Measurements from ENCODE around the gene OXER1. TPM values are rescaled to one million over a fixed set of nuclear protein-coding genes. Genes with fewer than 3 reads are reported as not detected.

Gene OXER1
- total and polyA plus RNA-seq, 2 of the 13 experiments (the other 11 are each of a cell fraction or from before 2014, with no cell fraction given): 8.0 to 9.0 TPM

DNA sequence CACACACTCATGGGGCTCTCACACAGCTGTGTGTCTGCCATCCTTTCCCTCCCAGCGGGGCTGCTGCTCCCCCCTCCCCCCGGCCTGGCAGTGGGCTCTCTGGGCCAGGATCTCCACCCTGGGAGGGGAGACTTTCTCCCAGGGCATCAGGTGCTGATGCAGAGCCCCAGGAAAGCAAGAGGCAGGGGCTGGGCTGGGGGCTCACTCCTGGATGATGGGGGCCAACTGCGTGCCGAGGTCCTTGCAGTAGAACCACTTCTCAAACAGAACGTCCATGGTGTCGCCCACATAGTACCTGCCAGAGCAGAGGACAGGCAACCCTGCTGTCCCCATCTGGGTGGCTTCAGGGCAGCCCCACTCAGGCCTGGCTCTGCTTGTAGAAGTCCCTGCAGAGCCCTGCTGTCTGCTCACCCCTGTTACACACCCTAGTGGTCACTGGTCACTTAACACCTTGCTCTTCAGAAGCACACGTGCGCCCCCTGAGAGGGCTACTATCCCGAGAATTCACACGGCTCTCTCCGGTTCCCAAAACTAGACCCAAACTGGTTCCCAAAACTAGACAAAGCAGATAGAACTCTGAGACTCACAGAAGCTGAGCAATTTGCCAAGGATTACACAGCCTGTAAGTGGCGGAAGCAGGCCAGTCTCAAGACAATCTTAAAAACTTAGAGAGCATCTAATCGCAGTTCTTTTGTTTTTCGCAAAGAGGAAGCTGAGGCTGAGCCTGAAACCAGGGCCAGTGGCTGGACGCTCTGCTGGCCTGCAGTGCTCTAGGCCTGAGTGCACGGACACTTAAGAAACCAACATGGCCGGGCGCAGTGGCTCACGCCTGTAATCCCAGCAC, 6.6 kb upstream of the OXER1 start (continued):
- TF ChIP-seq ZNF646 (CRISPR knock-in tag; IDR thresholded peaks at IDR 0.05) (no peak), ZSCAN31 (CRISPR knock-in tag; IDR thresholded peaks at IDR 0.05; ENCODE audit: low read depth) (0 out of 2 replicates have a peak, but pooled peaks have one; percentile 17), ZBTB38 (CRISPR knock-in tag; IDR thresholded peaks at IDR 0.05) (peak; percentile 80), STAG1 (CRISPR knock-in tag; IDR thresholded peaks at IDR 0.05) (peak; percentile 81), PITX1 (CRISPR knock-in tag; IDR thresholded peaks at IDR 0.05) (peak; percentile 23; the same call in 1 of the 2 replicates), ZNF207 (IDR thresholded peaks at IDR 0.05; ENCODE audit: borderline replicate concordance) (no peak), ZNF552 (CRISPR knock-in tag; IDR thresholded peaks at IDR 0.05; ENCODE audit: borderline replicate concordance) (0 out of 2 replicates have a peak, but pooled peaks have one; percentile 54), ZNF335 (CRISPR knock-in tag; IDR thresholded peaks at IDR 0.05) (no peak), ZNF879 (CRISPR knock-in tag; IDR thresholded peaks at IDR 0.05) (no peak), MYC (CRISPR knock-in tag; IDR thresholded peaks at IDR 0.05; ENCODE audit: borderline replicate concordance) (peak; percentile 38; the same call in 1 of the 2 replicates), CC2D1A (CRISPR knock-in tag; IDR thresholded peaks at IDR 0.05) (no peak), SMC3 (IDR thresholded peaks at IDR 0.05; ENCODE audit: low read length) (peak; percentile 53; the same call in 1 of the 2 replicates), FOXP4 (CRISPR knock-in tag; IDR thresholded peaks at IDR 0.05) (peak; percentile 14; the same call in 1 of the 2 replicates), BHLHE40 (IDR thresholded peaks at IDR 0.05; ENCODE audit: low read length) (peak; percentile 60), LCORL (IDR thresholded peaks at IDR 0.05) (no peak), LCORL (CRISPR knock-in tag; IDR thresholded peaks at IDR 0.05) (peak; percentile 56; the same call in 1 of the 2 replicates), RXRA (CRISPR knock-in tag; IDR thresholded peaks at IDR 0.05) (peak; percentile 15; the same call in 1 of the 2 replicates), MXD1 (CRISPR knock-in tag; IDR thresholded peaks at IDR 0.05) (no peak)
- TF ChIP-seq, protein P1, sequence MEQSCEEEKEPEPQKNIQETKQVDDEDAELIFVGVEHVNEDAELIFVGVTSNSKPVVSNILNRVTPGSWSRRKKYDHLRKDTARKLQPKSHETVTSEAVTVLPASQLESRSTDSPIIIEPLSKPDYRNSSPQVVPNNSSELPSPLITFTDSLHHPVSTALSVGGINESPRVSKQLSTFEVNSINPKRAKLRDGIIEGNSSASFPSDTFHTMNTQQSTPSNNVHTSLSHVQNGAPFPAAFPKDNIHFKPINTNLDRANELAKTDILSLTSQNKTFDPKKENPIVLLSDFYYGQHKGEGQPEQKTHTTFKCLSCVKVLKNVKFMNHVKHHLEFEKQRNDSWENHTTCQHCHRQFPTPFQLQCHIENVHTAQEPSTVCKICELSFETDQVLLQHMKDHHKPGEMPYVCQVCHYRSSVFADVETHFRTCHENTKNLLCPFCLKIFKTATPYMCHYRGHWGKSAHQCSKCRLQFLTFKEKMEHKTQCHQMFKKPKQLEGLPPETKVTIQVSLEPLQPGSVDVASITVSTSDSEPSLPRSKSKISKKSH (CRISPR knock-in tag; IDR thresholded peaks at IDR 0.05; ENCODE audit: borderline replicate concordance): peak; percentile 32; the same call in 1 of the 2 replicates
